Neuronal stem cell (in vitro differentiated cells): ENCODE data around the gene RGR.

Experiments
- DNase-seq: peaks from one replicate; pipeline ENCODE4 v3.0.0-alpha.2; 2013; ENCODE audit warnings: low spot score
- H2AFZ ChIP-seq: one replicate; pipeline ENCODE4 v1.6.1; 2013; ENCODE audit warnings: mild to moderate bottlenecking, low read length, inconsistent platforms
- H2AK5ac ChIP-seq: 2 replicates; pipeline ENCODE4 v1.6.1; 2013; ENCODE audit warnings: low read depth, mild to moderate bottlenecking, inconsistent platforms, low read length, moderate library complexity, mixed read lengths
- H2BK120ac ChIP-seq: 2 replicates; pipeline ENCODE4 v1.6.1; 2013; ENCODE audit warnings: low read depth, mild to moderate bottlenecking, inconsistent platforms, low read length, moderate library complexity, mixed read lengths
- H2BK12ac ChIP-seq: one replicate; pipeline ENCODE4 v1.6.1; 2013; ENCODE audit warnings: low read length, inconsistent platforms
- H2BK15ac ChIP-seq: 2 replicates; pipeline ENCODE4 v1.6.1; 2013; ENCODE audit warnings: mild to moderate bottlenecking, low read length, inconsistent platforms, mixed read lengths
- H2BK5ac ChIP-seq: one replicate; pipeline ENCODE4 v1.6.1; 2013; ENCODE audit warnings: inconsistent platforms, mild to moderate bottlenecking, low read length, moderate library complexity
- H3K14ac ChIP-seq: one replicate; pipeline ENCODE4 v1.6.1; 2013; ENCODE audit warnings: low read length, inconsistent platforms
- H3K18ac ChIP-seq: 2 replicates; pipeline ENCODE4 v1.6.1; 2013; ENCODE audit warnings: low read length, inconsistent platforms
- H3K23ac ChIP-seq: 2 replicates; pipeline ENCODE4 v1.6.1; 2013; ENCODE audit warnings: low read depth, mild to moderate bottlenecking, mixed read lengths, low read length, inconsistent platforms; ENCODE audit not compliant: poor library complexity
- H3K27ac ChIP-seq: replicated peaks from 3 replicates; pipeline ENCODE4 v1.5.1; 2013; ENCODE audit warnings: low read length, inconsistent platforms
- H3K27me3 ChIP-seq, 3 experiments: 2 replicates each; pipeline ENCODE4 v1.6.1; 2013; ENCODE audit warnings: low read length in 3 of 3, mild to moderate bottlenecking in 2 of 3, inconsistent platforms in 1 of 3, low read depth in 1 of 3, mixed read lengths in 1 of 3, moderate library complexity in 1 of 3; ENCODE audit not compliant: control insufficient read depth in 3 of 3, insufficient read depth in 3 of 3
- H3K36me3 ChIP-seq, 2 donors: replicated peaks in 1 of 2; 2 replicates each; pipeline ENCODE4 v1.6.1; 2013; ENCODE audit warnings: low read length in 2 of 2; ENCODE audit not compliant: control insufficient read depth in 2 of 2, insufficient read depth in 2 of 2
- H3K4ac ChIP-seq: 2 replicates; pipeline ENCODE4 v1.6.1; 2013; ENCODE audit warnings: inconsistent platforms, mild to moderate bottlenecking, low read length, moderate library complexity
- H3K4me1 ChIP-seq, 2 donors: 1 replicate in 1 of 2; 2 replicates in 1 of 2; pipeline ENCODE4 v1.6.1; 2013; ENCODE audit warnings: low read length in 2 of 2, low read depth in 1 of 2; ENCODE audit not compliant: control insufficient read depth in 2 of 2, insufficient read depth in 1 of 2
- H3K4me2 ChIP-seq: one replicate; pipeline ENCODE4 v1.6.1; 2013; ENCODE audit warnings: mild to moderate bottlenecking, low read length, inconsistent platforms; ENCODE audit not compliant: insufficient read depth, poor library complexity, severe bottlenecking
- H3K4me3 ChIP-seq, 2 donors: 2 replicates each; pipeline ENCODE4 v1.5.1; 2013; ENCODE audit warnings: low read length in 2 of 2, mild to moderate bottlenecking in 2 of 2, inconsistent platforms in 1 of 2, moderate library complexity in 1 of 2
- H3K79me1 ChIP-seq: one replicate; pipeline ENCODE4 v1.6.1; 2013; ENCODE audit warnings: low read depth, mild to moderate bottlenecking, inconsistent platforms, low read length, moderate library complexity
- H3K9ac ChIP-seq: one replicate; pipeline ENCODE4 v1.6.1; 2013; ENCODE audit warnings: mild to moderate bottlenecking, low read depth, low read length, inconsistent platforms; ENCODE audit not compliant: poor library complexity
- H3K9me3 ChIP-seq, 2 donors: replicated peaks in 1 of 2; 2 replicates each; pipeline versions ENCODE3 to v1.6.1; 2013; ENCODE audit warnings: low read length in 2 of 2, mild to moderate bottlenecking in 2 of 2, inconsistent platforms in 1 of 2, low read depth in 1 of 2, mixed read lengths in 1 of 2, moderate library complexity in 1 of 2; ENCODE audit not compliant: control insufficient read depth in 2 of 2, insufficient read depth in 1 of 2
- H4K8ac ChIP-seq: one replicate; pipeline ENCODE4 v1.6.1; 2013; ENCODE audit warnings: low read depth, mild to moderate bottlenecking, inconsistent platforms, low read length, moderate library complexity
- H4K91ac ChIP-seq: one replicate; pipeline ENCODE4 v1.6.1; 2013; ENCODE audit warnings: low read length, low read depth, mild to moderate bottlenecking, inconsistent platforms; ENCODE audit not compliant: poor library complexity
- WGBS, 2 donors: extraction: QIAGEN DNeasy Blood & Tissue Kit; methylation state at CpG; one replicate each; pipeline ENCODE4 v1.1.7; 2013; ENCODE audit warnings: missing lambda C conversion rate in 2 of 2, mixed read lengths in 1 of 2; ENCODE audit not compliant: insufficient read length in 2 of 2, insufficient replicate concordance in 1 of 2; ENCODE audit errors: extremely low coverage in 2 of 2; 5-methylcytosine and 5-hydroxymethylcytosine counted together

The RGR gene

DNA sequence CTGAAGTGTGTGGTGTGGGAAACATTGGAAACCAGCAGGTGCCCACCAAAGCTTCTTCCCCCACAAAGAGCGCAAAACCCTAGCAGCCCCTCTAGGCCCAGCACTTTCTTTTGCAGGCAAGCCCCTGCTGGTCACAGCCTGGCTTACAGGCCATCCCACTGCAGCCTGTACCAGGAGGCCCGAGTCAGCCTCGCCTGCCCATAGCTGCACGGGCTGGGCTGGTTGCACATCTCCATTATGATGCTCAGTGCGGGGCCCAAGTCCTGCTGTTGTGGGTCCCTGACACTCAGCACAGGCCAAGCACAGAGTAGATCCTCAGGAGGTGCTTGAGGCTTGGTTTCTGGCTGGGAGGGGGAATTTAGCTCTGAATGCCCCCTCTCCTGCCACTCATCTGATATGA lies 42.5 kb upstream of the RGR start:
- H3K4ac ChIP-seq, result no peak overlapping the region
- H3K27me3 ChIP-seq, result peaks cover 0 to 22% (median 0%) of the 10 kb centered on the region in 3 experiments
- no peak overlapping the region for H2BK12ac ChIP-seq
- no peak overlapping the region for H3K4me2 ChIP-seq
- no peak overlapping the region for H3K27ac ChIP-seq
- no peak overlapping the region for H2AFZ ChIP-seq
- WGBS, 2 donors, result no CpG with 5 or more reads among the region's 5 CpGs
- H2BK15ac ChIP-seq, result no peak overlapping the region
- no peak overlapping the region for H2BK5ac ChIP-seq
- no peaks in the 10 kb centered on the region for H3K36me3 ChIP-seq
- H2BK120ac ChIP-seq, result no peak overlapping the region
- no peak overlapping the region for H2AK5ac ChIP-seq
- no peak overlapping the region for H4K8ac ChIP-seq
- H3K4me1 ChIP-seq, result no peaks in the 10 kb centered on the region
- H4K91ac ChIP-seq, result no peak overlapping the region
- no peak overlapping the region for H3K14ac ChIP-seq
- H3K23ac ChIP-seq, result no peak overlapping the region
- no peaks in the 10 kb centered on the region for H3K79me1 ChIP-seq
- no peak overlapping the region for H3K18ac ChIP-seq
- H3K4me3 ChIP-seq, result no peak overlapping the region
- DNase-seq, result no peak
- H3K9me3 ChIP-seq, result no peaks in the 10 kb centered on the region
- H3K9ac ChIP-seq, result no peak overlapping the region

- H2BK120ac ChIP-seq, result no peak overlapping the region
- H2BK15ac ChIP-seq, result peak overlapping the region; percentile 27
- H3K14ac ChIP-seq, result no peak overlapping the region
- H4K91ac ChIP-seq, result no peak overlapping the region
- no peak for DNase-seq
- H4K8ac ChIP-seq, result no peak overlapping the region
- H3K4me2 ChIP-seq, result no peak overlapping the region
- H3K4me1 ChIP-seq, result no peaks in the 10 kb centered on the region
- H3K27ac ChIP-seq, result no peak overlapping the region
- H2BK5ac ChIP-seq, result peak overlapping the region; percentile 22
- no peak overlapping the region for H3K9ac ChIP-seq
- H3K23ac ChIP-seq, result no peak overlapping the region
- no peak overlapping the region for H2AFZ ChIP-seq
- no peak overlapping the region for H2AK5ac ChIP-seq
- H3K18ac ChIP-seq, result no peak overlapping the region
- H3K4me3 ChIP-seq, result no peak overlapping the region
- H3K27me3 ChIP-seq, result peaks cover 0 to 5% (median 0%) of the 10 kb centered on the region in 3 experiments
- H3K4ac ChIP-seq, result no peak overlapping the region
- no peaks in the 10 kb centered on the region for H3K9me3 ChIP-seq
- no peak overlapping the region for H2BK12ac ChIP-seq
- H3K79me1 ChIP-seq, result no peaks in the 10 kb centered on the region
- H3K36me3 ChIP-seq, result no peaks in the 10 kb centered on the region
- WGBS, 2 donors, result no CpG with 5 or more reads among the region's 4 CpGs
Observed at GRCh38 chr10:84204122-84204521, 40.7 kb upstream of the RGR start.

GRCh38 chr10:84204610-84205009 lies 40.2 kb upstream of the RGR start:
- no peaks in the 10 kb centered on the region for H3K9me3 ChIP-seq
- peak overlapping the region; percentile 22 for H2BK5ac ChIP-seq
- H2BK12ac ChIP-seq, result no peak overlapping the region
- no peak overlapping the region for H3K14ac ChIP-seq
- no peak overlapping the region for H3K27ac ChIP-seq
- no peak overlapping the region for H3K18ac ChIP-seq
- no peak overlapping the region for H3K4me3 ChIP-seq
- no peak overlapping the region for H3K23ac ChIP-seq
- H2BK15ac ChIP-seq, result peak overlapping the region; percentile 27
- WGBS, 2 donors, result no CpG with 5 or more reads among the region's 4 CpGs
- no peaks in the 10 kb centered on the region for H3K4me1 ChIP-seq
- no peaks in the 10 kb centered on the region for H3K36me3 ChIP-seq
- peaks cover 0 to under 1% (median 0%) of the 10 kb centered on the region in 3 experiments for H3K27me3 ChIP-seq
- H4K8ac ChIP-seq, result no peak overlapping the region
- H3K4me2 ChIP-seq, result no peak overlapping the region
- peak overlapping the region; percentile 17 for H2AK5ac ChIP-seq
- no peak overlapping the region for H2AFZ ChIP-seq
- no peak for DNase-seq
- H3K79me1 ChIP-seq, result no peaks in the 10 kb centered on the region
- H3K4ac ChIP-seq, result no peak overlapping the region
- no peak overlapping the region for H3K9ac ChIP-seq
- no peak overlapping the region for H4K91ac ChIP-seq
- H2BK120ac ChIP-seq, result no peak overlapping the region

- no peaks in the 10 kb centered on the region for H3K9me3 ChIP-seq
- H2BK15ac ChIP-seq, result no peak overlapping the region
- H2AK5ac ChIP-seq, result no peak overlapping the region
- H3K4me3 ChIP-seq, result no peak overlapping the region
- H4K8ac ChIP-seq, result no peak overlapping the region
- no peaks in the 10 kb centered on the region for H3K27me3 ChIP-seq
- H3K23ac ChIP-seq, result no peak overlapping the region
- no peak overlapping the region for H3K27ac ChIP-seq
- no peak overlapping the region for H3K14ac ChIP-seq
- H2BK12ac ChIP-seq, result no peak overlapping the region
- WGBS, 2 donors, result no CpG with 5 or more reads among the region's 8 CpGs
- H3K9ac ChIP-seq, result peak overlapping the region; percentile 36
- no peaks in the 10 kb centered on the region for H3K4me1 ChIP-seq
- H3K4me2 ChIP-seq, result no peak overlapping the region
- no peak overlapping the region for H2BK120ac ChIP-seq
- no peaks in the 10 kb centered on the region for H3K36me3 ChIP-seq
- no peak overlapping the region for H4K91ac ChIP-seq
- H3K4ac ChIP-seq, result no peak overlapping the region
- H3K18ac ChIP-seq, result peak overlapping the region; percentile 48
- no peak overlapping the region for H2AFZ ChIP-seq
- H3K79me1 ChIP-seq, result no peaks in the 10 kb centered on the region
- DNase-seq, result peak; percentile 50
- H2BK5ac ChIP-seq, result no peak overlapping the region
Observed at GRCh38 chr10:84205049-84205852, 39.6 kb upstream of the RGR start.
